ENCODE results near the gene TIMM23B.
A peak's percentile ranks its signal among the peaks of the same experiment; 100 is the strongest.
"Not testable (repeated sequence)": the region's sequence is repeated elsewhere in the genome, so short reads cannot be mapped to it uniquely, and the experiment has no call there.

Gene TIMM23B

DNA sequence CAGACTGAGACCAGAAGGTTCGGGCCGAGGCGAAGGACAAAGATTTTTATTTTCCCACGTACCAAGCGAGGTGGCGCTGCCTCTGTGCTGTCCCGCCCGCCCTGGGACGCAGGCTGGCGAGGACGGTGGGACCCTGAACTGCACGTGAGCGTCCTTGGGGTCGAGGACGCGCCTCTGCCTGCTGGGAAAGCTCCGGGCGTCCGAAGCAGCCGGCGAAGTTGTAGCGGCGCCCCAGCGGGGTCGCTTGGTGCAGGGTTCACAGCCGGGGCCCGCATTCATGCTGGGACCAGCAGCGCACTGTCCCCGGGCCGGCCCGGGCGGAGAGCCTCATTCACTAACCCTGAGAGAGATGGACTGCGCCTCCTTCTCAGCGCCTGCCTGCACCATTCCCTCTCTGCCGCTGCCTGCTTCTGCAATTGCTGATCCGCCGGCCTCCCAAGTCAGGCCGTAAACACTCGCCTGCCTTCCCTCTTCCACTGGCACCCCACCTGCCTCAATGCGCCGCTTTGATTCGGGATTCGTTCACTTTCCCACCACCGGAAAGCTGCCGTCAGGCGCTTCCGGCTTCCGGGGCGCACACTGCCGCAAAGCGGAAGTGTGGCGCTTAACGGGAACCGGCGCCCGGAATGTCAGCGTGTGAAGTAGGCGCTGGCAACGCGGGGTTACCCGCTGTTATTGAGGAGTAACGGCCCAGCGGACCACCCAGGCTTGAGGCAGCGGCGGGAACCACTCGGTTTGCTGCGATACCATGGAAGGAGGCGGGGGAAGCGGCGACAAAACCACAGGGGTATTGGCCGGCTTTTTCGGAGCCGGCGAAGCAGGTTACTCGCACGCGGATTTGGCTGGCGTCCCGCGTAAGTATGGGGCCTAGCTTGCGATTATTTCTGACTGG lies at the start of gene TIMM23B, which contains the start of gene PARG:
TSS of gene TIMM23B (plus strand) at position 607 of the 892 bp plus-strand sequence. CDS start at position 749, 142 bp downstream.
TSS of gene PARG (minus strand) at position 581 of the 892 bp plus-strand sequence. CDS start at position 279, 302 bp downstream.
- peak; percentile 40 for TF ChIP-seq ZFX (IDR thresholded peaks at IDR 0.05)
- TF ChIP-seq, protein P1, sequence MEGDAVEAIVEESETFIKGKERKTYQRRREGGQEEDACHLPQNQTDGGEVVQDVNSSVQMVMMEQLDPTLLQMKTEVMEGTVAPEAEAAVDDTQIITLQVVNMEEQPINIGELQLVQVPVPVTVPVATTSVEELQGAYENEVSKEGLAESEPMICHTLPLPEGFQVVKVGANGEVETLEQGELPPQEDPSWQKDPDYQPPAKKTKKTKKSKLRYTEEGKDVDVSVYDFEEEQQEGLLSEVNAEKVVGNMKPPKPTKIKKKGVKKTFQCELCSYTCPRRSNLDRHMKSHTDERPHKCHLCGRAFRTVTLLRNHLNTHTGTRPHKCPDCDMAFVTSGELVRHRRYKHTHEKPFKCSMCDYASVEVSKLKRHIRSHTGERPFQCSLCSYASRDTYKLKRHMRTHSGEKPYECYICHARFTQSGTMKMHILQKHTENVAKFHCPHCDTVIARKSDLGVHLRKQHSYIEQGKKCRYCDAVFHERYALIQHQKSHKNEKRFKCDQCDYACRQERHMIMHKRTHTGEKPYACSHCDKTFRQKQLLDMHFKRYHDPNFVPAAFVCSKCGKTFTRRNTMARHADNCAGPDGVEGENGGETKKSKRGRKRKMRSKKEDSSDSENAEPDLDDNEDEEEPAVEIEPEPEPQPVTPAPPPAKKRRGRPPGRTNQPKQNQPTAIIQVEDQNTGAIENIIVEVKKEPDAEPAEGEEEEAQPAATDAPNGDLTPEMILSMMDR (conservative IDR thresholded peaks at IDR 0.05), result 0 out of 2 replicates have a peak, but pooled peaks have one; percentile 6
- H3K27ac ChIP-seq, result peak within 1 kb of the TSS; percentile 74

GRCh38 chr10:49899999-49900398 lies 41.9 kb upstream of the TIMM23B start:
- not testable (repeated sequence) for H3K27ac ChIP-seq

DNA sequence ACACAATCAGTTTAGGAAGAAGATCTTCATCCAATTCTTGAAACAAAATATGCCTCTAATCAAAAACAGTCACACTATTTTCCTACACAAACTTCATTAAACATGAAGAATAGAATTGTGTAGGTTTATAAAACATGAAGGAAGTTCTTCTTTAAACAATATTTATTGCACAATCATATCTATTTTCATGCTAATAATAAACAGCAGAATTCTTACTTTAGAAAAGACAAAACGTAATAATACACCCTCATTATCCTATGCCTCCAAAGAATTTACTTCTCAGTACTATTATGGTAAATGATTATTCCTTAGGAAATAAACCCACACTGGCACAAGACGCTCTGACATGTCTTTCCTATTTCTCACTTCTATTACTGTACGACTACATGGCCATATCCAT lies 41.4 kb upstream of the TIMM23B start:
- not testable (repeated sequence) for H3K27ac ChIP-seq

GRCh38 chr10:49903829-49904228 lies 38.0 kb upstream of the TIMM23B start:
- not testable (repeated sequence) for H3K27ac ChIP-seq

DNA sequence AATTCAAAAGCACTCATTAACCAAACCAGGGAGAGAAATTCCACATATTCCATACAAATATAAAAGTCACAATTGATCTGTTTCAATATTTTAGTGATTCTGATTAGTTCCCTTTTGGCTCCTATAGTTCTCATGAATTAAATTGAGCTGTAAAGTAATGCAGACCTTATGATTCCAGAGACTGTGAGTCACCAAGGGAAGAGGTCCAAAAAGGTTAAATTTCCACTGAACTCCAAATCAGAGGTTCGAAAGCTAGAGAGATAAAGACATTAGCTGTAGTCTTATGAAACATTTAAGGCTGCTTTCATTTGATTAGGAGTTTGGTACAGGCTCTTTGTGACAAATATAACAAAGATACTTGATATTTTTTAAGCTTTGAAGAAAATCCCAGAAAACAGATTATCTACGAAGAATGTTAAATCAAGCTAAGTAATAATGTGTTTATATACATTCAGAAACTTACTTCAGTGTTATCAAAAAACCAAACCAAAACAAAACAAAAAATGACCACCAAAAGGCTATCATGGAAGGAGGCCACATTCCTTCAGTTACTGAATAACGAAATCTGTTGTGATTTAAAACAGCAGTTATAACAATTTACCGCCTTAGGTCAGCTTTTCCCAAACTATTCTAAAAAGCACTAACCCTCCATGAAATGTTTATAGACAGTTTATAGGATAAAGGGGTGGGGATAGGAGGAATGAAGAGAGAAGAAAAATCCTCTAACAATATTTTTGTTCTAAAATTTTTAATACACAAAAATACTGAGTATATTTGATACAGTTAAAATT lies 33.4 kb upstream of the TIMM23B start:
- H3K27ac ChIP-seq, result not testable (repeated sequence)

- not testable (repeated sequence) for H3K27ac ChIP-seq
Measured at GRCh38 chr10:49910295-49910694, 31.6 kb upstream of the TIMM23B start.

GRCh38 chr10:49916451-49916850 lies 25.4 kb upstream of the TIMM23B start:
- TF ChIP-seq, protein P1 (conservative IDR thresholded peaks at IDR 0.05), result peak; percentile 18
- H3K27ac ChIP-seq, result not testable (repeated sequence)

DNA sequence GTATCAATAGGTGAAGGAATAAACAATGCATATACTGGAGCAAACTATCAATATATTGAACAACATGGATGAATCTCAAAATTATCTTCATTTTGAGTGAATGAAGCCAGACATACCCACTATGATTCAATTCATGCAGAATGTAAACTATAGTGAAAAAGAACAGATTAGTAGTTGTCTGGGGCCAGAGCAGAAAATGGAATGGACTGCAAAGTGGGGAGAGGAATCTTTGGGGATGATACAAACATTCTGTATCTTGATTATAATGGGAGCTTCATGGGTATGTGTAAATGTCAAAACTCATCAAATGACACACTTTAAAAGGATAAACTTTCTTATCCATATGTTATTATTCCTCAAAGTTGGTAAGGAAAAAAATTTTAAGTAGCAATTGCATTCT lies 23.9 kb upstream of the TIMM23B start:
- not testable (repeated sequence) for H3K27ac ChIP-seq

DNA sequence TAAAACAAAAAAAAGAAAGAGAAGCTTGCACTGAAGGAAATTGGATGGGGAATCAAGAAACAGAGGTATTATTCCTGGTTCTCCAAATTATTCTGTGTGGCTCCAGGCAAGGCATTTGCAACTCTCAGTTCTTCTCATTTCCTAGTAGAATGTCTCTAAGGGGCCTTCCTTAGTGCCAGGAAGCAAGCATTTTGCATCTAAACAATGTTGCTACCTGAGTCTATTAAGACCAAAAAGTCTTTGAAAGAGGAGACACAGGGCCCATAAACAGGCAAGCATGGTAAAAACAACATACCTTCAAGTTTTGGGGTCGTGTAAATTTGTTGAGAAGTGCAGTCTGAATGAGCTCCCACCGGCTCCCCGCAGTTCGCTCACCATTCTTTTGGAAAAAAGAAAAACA lies 19.8 kb upstream of the TIMM23B start:
- not testable (repeated sequence) for H3K27ac ChIP-seq

- not testable (repeated sequence) for H3K27ac ChIP-seq
Measured at GRCh38 chr10:49923572-49923971, 18.3 kb upstream of the TIMM23B start.

GRCh38 chr10:49931276-49931675 lies 10.6 kb upstream of the TIMM23B start:
- not testable (repeated sequence) for H3K27ac ChIP-seq

DNA sequence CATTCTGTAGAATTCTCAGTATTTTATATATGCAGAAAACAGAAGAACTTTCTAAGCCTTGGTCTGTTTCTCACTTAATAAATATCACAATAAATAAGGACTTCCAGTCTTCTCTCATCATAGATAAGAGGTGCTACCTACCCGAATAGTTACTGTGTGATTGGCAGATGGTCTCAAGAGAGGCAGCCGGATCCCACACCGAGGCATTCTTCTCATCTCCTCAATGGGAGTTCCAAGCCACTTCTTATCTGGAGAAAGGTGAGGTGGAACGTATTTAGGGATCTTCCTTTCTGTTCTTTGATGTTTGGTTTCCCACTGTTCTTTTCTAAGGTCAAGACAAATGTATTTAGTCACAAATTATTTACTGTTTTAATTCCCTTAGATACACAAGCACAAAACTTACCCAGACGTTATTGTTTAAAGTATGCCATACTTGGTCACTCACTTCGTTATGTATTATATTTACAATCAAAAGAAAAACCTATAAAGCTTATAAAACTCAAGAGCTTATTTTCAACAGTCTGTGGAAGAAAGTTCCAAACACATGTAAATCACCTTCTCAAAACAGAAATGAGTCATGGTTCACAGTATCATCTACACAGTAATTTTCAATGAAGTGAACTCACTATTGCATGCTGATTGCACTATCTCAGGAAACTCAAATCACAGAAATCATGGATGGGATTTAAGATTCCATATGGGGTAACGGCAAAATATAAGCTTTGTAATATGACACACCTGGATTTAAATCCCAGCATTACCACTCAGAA lies 9.7 kb upstream of the TIMM23B start:
- H3K27ac ChIP-seq, result not testable (repeated sequence)

GRCh38 chr10:49942339-49942705 lies 469 bp downstream of the TIMM23B start:
- peak overlapping the region; percentile 74 for H3K27ac ChIP-seq

GRCh38 chr10:49943607-49944006 lies 1.8 kb downstream of the TIMM23B start:
- H3K27ac ChIP-seq, result not testable (repeated sequence)

- H3K27ac ChIP-seq, result not testable (repeated sequence)
Measured at GRCh38 chr10:49948142-49948541, 6.3 kb downstream of the TIMM23B start.

GRCh38 chr10:49948737-49949136 lies 6.9 kb downstream of the TIMM23B start:
- not testable (repeated sequence) for H3K27ac ChIP-seq

DNA sequence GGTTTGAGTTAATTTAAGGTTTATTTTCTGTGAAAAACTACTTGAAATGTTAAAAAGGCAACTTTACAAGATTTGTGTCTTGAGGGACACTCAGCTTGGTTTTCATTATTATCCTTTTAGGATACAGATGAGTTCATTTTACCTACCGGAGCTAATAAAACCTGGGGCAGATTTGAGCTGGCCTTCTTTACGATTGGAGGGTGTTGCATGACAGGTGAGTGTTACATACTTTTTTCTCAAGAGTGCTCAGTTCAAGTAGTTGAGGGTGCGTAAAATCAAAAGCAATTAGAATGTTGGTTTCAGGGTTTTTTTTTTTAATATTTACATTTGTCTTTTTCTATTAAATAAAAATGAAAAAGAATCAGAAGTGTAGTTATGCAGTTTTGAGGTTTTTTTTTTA lies 10.2 kb downstream of the TIMM23B start:
- H3K27ac ChIP-seq, result not testable (repeated sequence)

- H3K27ac ChIP-seq, result not testable (repeated sequence)
Measured at GRCh38 chr10:49953122-49953521, 11.3 kb downstream of the TIMM23B start.

Measured in C4-2B (cell line).